ENCODE results near the gene LRRC42.

DNA sequence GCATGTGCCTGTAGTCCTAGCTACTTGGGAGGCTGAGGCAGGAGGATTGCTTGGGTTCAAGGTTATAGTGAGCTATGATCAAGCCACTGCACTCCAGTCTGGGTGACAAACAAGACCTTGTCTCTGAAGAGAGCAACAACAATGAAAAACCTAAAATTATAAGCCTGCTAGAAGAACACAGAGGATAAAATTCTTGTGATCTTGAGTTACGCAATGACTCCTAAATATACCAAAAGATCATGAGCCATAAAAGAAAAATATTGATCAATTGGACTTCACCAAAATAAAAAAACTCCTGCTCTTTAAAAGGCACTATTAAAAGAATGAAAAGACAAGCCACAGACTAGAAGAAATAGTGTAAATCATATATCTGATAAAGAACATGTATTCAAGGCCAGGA, 49.5 kb downstream of the LRRC42 start:
- TF ChIP-seq, protein P1, sequence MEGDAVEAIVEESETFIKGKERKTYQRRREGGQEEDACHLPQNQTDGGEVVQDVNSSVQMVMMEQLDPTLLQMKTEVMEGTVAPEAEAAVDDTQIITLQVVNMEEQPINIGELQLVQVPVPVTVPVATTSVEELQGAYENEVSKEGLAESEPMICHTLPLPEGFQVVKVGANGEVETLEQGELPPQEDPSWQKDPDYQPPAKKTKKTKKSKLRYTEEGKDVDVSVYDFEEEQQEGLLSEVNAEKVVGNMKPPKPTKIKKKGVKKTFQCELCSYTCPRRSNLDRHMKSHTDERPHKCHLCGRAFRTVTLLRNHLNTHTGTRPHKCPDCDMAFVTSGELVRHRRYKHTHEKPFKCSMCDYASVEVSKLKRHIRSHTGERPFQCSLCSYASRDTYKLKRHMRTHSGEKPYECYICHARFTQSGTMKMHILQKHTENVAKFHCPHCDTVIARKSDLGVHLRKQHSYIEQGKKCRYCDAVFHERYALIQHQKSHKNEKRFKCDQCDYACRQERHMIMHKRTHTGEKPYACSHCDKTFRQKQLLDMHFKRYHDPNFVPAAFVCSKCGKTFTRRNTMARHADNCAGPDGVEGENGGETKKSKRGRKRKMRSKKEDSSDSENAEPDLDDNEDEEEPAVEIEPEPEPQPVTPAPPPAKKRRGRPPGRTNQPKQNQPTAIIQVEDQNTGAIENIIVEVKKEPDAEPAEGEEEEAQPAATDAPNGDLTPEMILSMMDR (IDR thresholded peaks at IDR 0.05) = no peak
- TF ChIP-seq EZH2 (IDR thresholded peaks at IDR 0.05) (no peak), EZH2phosphoT487 (IDR thresholded peaks at IDR 0.05) (no peak)
